GM20000 (cell line): ENCODE measurements around the gene PWWP2B.
A peak's percentile ranks its signal among the peaks of the same experiment; 100 is the strongest.

Source experiments
- DNase-seq: peaks from one replicate; pipeline ENCODE4 v3.0.0; 2012; ENCODE audit warnings: low spot score
- TF ChIP-seq, protein P1 (sequence below): IDR thresholded peaks from 2 replicates; pipeline ENCODE4 v1.5.1; 2012; ENCODE audit warnings: mild to moderate bottlenecking, control low read depth; ENCODE audit errors: extremely low read depth, missing control alignments

Gene PWWP2B

DNA sequence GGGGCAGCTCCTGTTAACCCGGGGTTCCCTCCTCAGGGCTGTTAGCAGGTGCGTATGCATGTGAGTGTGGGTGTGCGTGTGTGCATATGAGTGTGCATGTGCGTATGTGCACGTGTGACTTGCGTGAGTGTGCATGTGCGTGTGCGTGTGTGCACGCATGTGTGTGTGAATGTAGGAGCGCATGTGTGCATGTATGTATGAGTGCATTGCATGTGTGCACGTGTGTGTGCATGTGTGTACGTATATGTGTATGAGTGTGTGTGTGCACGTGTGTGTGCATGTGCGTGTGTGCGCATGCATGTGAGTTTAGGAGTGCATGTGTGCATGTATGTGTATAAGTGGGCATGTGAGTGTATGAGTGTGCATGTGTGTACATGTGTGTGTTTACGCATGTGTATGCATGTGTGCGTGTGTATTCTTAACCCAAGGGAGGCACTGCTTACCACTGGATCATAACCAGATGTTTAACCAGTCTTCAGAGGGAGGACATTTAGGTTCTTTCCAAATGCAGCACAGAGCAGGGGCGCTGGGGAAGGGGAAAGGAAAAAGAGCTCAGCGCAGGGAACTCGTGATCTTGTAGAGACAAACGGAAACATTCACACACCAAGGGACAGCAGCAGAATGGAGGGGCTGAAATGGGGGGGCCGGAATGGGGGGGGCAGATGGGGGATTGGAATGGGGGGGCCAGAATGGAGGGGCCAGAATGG is 45.0 kb downstream of the PWWP2B start:
- no peak for DNase-seq
- TF ChIP-seq, protein P1, sequence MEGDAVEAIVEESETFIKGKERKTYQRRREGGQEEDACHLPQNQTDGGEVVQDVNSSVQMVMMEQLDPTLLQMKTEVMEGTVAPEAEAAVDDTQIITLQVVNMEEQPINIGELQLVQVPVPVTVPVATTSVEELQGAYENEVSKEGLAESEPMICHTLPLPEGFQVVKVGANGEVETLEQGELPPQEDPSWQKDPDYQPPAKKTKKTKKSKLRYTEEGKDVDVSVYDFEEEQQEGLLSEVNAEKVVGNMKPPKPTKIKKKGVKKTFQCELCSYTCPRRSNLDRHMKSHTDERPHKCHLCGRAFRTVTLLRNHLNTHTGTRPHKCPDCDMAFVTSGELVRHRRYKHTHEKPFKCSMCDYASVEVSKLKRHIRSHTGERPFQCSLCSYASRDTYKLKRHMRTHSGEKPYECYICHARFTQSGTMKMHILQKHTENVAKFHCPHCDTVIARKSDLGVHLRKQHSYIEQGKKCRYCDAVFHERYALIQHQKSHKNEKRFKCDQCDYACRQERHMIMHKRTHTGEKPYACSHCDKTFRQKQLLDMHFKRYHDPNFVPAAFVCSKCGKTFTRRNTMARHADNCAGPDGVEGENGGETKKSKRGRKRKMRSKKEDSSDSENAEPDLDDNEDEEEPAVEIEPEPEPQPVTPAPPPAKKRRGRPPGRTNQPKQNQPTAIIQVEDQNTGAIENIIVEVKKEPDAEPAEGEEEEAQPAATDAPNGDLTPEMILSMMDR: no peak

DNA sequence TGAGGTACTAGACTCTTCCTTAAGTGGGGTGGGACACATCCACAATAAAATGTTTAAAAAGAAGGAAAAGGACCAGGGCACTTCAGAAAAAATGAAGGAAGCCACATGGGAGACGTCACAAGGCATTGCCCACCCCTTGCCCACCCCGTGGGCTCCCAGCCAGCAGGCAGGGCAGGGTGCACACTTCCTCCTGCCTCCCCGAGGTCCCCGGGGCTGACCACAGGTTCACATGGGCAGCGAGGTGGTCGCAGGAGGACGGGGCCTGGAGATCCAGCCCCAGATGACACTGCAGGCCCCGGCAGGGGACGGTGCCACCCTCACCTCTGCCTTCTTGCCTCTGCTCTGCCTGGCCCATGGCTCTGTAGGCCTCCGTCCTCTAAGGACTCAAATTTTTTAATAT is 45.6 kb downstream of the PWWP2B start:
- TF ChIP-seq, protein P1: no peak
- DNase-seq: no peak

DNA sequence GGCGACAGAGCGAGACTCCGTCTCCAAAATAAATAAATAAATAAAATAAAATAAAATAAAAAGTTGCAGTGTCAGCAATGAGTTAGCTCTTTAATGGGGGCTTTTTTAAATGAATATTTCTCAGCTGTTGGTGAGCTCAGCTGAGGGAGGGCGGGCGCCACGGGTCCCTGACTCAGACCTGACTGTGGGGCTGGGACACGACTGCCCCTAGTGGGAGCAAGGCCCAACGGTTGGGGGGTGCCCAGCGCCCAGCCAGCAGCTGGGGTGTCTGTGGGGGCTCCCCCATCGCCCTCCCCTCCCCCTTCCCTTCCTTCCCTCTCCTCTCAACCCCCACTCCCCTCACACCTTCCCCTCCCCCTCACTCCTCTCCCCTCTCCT is 46.6 kb downstream of the PWWP2B start:
- TF ChIP-seq, protein P1: peak; percentile 29
- peak; percentile 69 for DNase-seq

DNA sequence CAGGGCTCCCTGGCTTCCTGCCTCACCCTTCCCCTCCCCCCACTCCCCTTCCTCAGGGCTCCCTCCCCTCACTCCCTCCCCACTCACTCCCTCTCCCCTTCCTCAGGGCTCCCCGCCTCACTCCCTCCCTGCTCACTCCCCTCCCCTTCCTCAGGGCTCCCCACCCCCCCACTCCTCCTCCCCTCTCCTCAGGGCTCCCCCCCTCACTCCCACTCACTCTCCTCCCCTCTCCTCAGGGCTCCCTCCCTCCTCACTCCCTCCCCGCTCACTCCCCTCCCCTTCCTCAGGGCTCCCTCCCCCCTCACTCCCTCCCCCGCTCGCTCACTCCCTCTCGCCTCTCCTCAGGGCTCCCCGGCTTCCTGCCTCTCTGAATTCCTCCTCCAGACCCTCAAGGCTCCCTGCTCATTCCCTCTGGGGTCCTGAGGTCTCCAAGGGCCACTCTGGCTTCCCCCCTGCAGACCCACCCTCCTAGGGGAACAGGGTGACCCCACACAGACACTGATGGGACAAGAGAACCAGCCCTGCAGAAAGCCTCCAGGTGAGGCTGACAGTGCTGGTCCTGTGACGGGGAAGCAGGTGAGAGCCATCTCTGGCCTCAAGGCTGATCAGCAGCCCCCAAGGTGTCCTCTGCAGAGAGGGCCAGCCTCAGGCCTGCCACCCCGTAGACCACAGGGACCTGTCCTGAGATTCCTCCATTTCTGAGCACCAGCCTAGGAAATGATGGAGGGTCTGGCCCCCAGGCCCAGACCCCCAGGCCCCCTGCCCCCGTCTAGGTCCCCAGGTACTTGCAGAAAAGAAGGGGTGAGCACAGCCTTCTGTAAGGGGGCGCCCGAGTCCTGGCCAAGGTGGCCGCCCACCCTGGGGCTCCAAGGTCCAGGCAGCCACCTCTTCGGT is 47.2 kb downstream of the PWWP2B start:
- no peak for DNase-seq
- TF ChIP-seq, protein P1: no peak

DNA sequence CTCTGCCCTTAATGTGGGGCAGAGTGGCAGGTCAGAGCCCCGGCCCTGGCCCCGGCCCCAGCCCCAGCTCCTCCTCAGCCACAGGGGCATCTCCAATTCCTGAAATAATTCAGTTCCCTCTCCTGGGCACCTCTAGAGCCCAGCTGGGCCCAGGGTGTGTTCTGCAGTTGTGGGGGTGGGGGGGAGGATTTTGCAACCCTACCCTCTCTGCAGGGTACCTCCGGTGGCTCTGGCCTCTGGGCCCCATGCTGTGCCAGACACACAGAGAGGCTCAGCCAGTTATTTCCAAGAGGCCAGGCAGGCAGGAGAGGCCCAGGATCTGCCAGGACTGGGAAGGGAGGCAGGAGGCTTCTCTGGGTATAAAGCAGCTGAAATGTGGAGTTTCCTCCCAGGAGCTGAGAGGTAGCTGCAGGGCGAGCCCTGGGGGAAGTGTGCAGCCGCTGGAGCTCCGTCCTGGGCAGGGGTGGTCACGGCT is 47.9 kb downstream of the PWWP2B start:
- no peak for DNase-seq

DNA sequence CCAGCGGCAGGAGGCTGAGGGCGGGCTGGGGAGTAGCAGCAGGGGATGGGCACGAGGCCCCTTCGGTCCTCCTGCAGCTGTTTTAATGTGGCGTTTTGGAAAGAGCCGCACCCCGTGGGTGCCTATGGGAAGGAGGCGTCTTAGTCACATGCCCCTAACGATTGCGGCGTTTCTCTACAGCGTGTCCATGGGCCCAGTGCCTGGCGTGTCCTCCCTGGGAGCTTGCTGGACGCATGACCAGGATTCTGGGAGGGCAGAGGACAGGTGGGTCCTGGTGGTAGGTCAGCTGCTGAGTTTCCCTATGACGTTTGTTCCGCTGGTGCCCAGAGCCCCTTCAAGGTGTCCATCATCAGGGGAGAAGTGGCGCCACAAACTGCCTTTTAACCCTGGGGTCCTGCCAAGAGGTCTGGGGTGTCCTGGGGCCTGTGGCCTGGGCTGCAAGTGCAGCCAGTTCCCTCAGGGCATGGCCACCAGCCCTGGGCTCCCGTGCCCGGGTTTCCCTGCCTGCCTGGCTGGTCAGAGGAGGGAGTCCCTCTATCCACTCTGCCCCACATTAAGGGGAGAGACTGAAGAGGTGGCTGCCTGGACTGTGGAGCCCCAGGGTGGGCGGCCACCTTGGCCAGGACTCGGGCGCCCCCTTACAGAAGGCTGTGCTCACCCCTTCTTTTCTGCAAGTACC is 48.7 kb downstream of the PWWP2B start:
- no peak for DNase-seq
- TF ChIP-seq, protein P1: no peak

More for the DNA sequence above, 47.9 kb downstream of the PWWP2B start:
- TF ChIP-seq, protein P1: no peak
